Measurements from ENCODE around the gene PCLO. TPM values are rescaled to one million over a fixed set of nuclear protein-coding genes. Genes with fewer than 3 reads are reported as not detected.
"Not testable (repeated sequence)": the region's sequence is repeated elsewhere in the genome, so short reads cannot be mapped to it uniquely, and the experiment has no call there.

The PCLO gene
- total and polyA plus RNA-seq, 2 of the 4 experiments (the other 2 are of a cell fraction), result under 0.01 to 0.05 TPM

GRCh38 chr7:83085299-83085698, 77.4 kb downstream of the PCLO start:
- intact Hi-C loops (cut with micrococcal nuclease), result no loop called here
- no peak overlapping the region for H3K56ac ChIP-seq (ENCODE audit: extremely low read depth, insufficient read depth, low read length)
- TF ChIP-seq CHD1 (IDR thresholded peaks at IDR 0.05; ENCODE audit: low read depth, low read length) (no peak), SMC3 (IDR thresholded peaks at IDR 0.05; ENCODE audit: low read depth, low read length) (no peak), POLR2A (IDR thresholded peaks at IDR 0.05; ENCODE audit: low read depth, low read length) (no peak), CEBPB (IDR thresholded peaks at IDR 0.05; ENCODE audit: low read depth, low read length) (no peak), MXI1 (IDR thresholded peaks at IDR 0.05; ENCODE audit: borderline replicate concordance, low read depth, low read length) (no peak), RAD21 (IDR thresholded peaks at IDR 0.05; ENCODE audit: low read length) (no peak), CTCF (conservative IDR thresholded peaks at IDR 0.05; ENCODE audit: low read depth, low read length) (no peak), FOS (IDR thresholded peaks at IDR 0.05; ENCODE audit: low read depth, low read length) (no peak)
- no peak overlapping the region for H3K4ac ChIP-seq (ENCODE audit: low read depth, low read length)
- H4K8ac ChIP-seq (ENCODE audit: low read depth in 2 of 2, low read length in 2 of 2), result no peak overlapping the region
- H4K5ac ChIP-seq (ENCODE audit: low read depth, low read length), result no peak overlapping the region
- H3K14ac ChIP-seq (replicated peaks; ENCODE audit: low read depth, low read length), result no peak overlapping the region
- H2AFZ ChIP-seq (replicated peaks; ENCODE audit: low read length, poor library complexity), result no peak overlapping the region
- dilution Hi-C loops (cut with HindIII; ENCODE audit: low sequenced_read_pairs, unreplicated experiment), result no loop called here
- no CpG with 5 or more reads among the region's 4 CpGs for WGBS, 2 experiments (ENCODE audit: extremely low coverage in 2 of 2, insufficient read length in 1 of 2)
- H3K9me1 ChIP-seq (ENCODE audit: insufficient read depth, low read length), result no peaks in the 10 kb centered on the region
- in situ Hi-C loops (cut with MboI; ENCODE audit: low sequenced_read_pairs), result no loop called here
- no peak overlapping the region for H2BK15ac ChIP-seq (ENCODE audit: low read depth, low read length)
- no peaks in the 10 kb centered on the region for H3K79me1 ChIP-seq (ENCODE audit: low read depth in 1 of 2, low read length in 2 of 2)
- H3K18ac ChIP-seq (ENCODE audit: low read depth, low read length), result no peak overlapping the region
- BruUV-seq (replicated peaks), result no TSS peak
- no peak overlapping the region for H3K23ac ChIP-seq (ENCODE audit: low read depth, low read length)
- no peak overlapping the region for H3K4me2 ChIP-seq (ENCODE audit: low read depth, low read length)
- no peak overlapping the region for H2AK5ac ChIP-seq (ENCODE audit: low read depth, low read length)
- H2BK120ac ChIP-seq (ENCODE audit: low read depth, low read length), result no peak overlapping the region
- no peaks in the 10 kb centered on the region for H3K27me3 ChIP-seq (ENCODE audit: control insufficient read depth, insufficient read depth, low read length)
- H4K91ac ChIP-seq (ENCODE audit: insufficient read depth, low read depth, low read length), result no peak overlapping the region
- POLR2A ChIA-PET (ENCODE audit: unreplicated experiment), result no interaction called here
- H2AK9ac ChIP-seq (replicated peaks; ENCODE audit: low read depth, low read length, poor library complexity), result no peak overlapping the region
- ATAC-seq (ENCODE audit: low read depth) (no peak), DNase-seq (no peak)
- no peaks in the 10 kb centered on the region for H3K4me1 ChIP-seq (ENCODE audit: control insufficient read depth, insufficient read depth, low read length)
- H3K27ac ChIP-seq (ENCODE audit: insufficient read depth, low read length), result no peak overlapping the region
- CTCF ChIA-PET, result no interaction called here
- no peak overlapping the region for H3K9ac ChIP-seq (ENCODE audit: low read depth, low read length)
- H3K9me3 ChIP-seq (ENCODE audit: control insufficient read depth, insufficient read depth, low read length), result no peaks in the 10 kb centered on the region
- H4K20me1 ChIP-seq (ENCODE audit: insufficient read depth, low read length), result no peaks in the 10 kb centered on the region
- H3K36me3 ChIP-seq (ENCODE audit: control insufficient read depth, insufficient read depth, low read length), result no peaks in the 10 kb centered on the region
- no peak overlapping the region for H2BK5ac ChIP-seq (ENCODE audit: low read depth, low read length, poor library complexity, severe bottlenecking)
- H2BK20ac ChIP-seq (ENCODE audit: low read depth, low read length), result no peak overlapping the region
- H3K4me3 ChIP-seq (ENCODE audit: insufficient read depth, low read depth, low read length), result no peak overlapping the region

- H2BK5ac ChIP-seq (ENCODE audit: low read depth, low read length, poor library complexity, severe bottlenecking); H4K5ac ChIP-seq (ENCODE audit: low read depth, low read length); intact Hi-C loops (cut with micrococcal nuclease); H3K18ac ChIP-seq (ENCODE audit: low read depth, low read length); H3K9me1 ChIP-seq (ENCODE audit: insufficient read depth, low read length); H3K36me3 ChIP-seq (ENCODE audit: control insufficient read depth, insufficient read depth, low read length); H2BK20ac ChIP-seq (ENCODE audit: low read depth, low read length); BruUV-seq (replicated peaks); H3K4me3 ChIP-seq (ENCODE audit: insufficient read depth, low read depth, low read length); H3K4me1 ChIP-seq (ENCODE audit: control insufficient read depth, insufficient read depth, low read length); H3K27ac ChIP-seq (ENCODE audit: insufficient read depth, low read length); H3K27me3 ChIP-seq (ENCODE audit: control insufficient read depth, insufficient read depth, low read length); H2AFZ ChIP-seq (replicated peaks; ENCODE audit: low read length, poor library complexity); H3K9me3 ChIP-seq (ENCODE audit: control insufficient read depth, insufficient read depth, low read length); ATAC-seq (ENCODE audit: low read depth); H3K4ac ChIP-seq (ENCODE audit: low read depth, low read length); H3K56ac ChIP-seq (ENCODE audit: extremely low read depth, insufficient read depth, low read length); DNase-seq; POLR2A ChIA-PET (ENCODE audit: unreplicated experiment); H3K79me1 ChIP-seq (ENCODE audit: low read depth in 1 of 2, low read length in 2 of 2); dilution Hi-C loops (cut with HindIII; ENCODE audit: low sequenced_read_pairs, unreplicated experiment); in situ Hi-C loops (cut with MboI; ENCODE audit: low sequenced_read_pairs); H2AK5ac ChIP-seq (ENCODE audit: low read depth, low read length); H2BK120ac ChIP-seq (ENCODE audit: low read depth, low read length); H2BK15ac ChIP-seq (ENCODE audit: low read depth, low read length); H2AK9ac ChIP-seq (replicated peaks; ENCODE audit: low read depth, low read length, poor library complexity); H3K4me2 ChIP-seq (ENCODE audit: low read depth, low read length); H3K9ac ChIP-seq (ENCODE audit: low read depth, low read length); H4K8ac ChIP-seq (ENCODE audit: low read depth in 2 of 2, low read length in 2 of 2); H4K20me1 ChIP-seq (ENCODE audit: insufficient read depth, low read length); H3K23ac ChIP-seq (ENCODE audit: low read depth, low read length); H3K14ac ChIP-seq (replicated peaks; ENCODE audit: low read depth, low read length); H4K91ac ChIP-seq (ENCODE audit: insufficient read depth, low read depth, low read length): not testable (repeated sequence)
- WGBS, 2 experiments (ENCODE audit: extremely low coverage in 2 of 2, insufficient read length in 1 of 2), result no CpG with 5 or more reads among the region's 1 CpG
- CTCF ChIA-PET, result interaction anchor here (0.7 kb wide), 1 partner anchor 12 kb away, joined by 3 read pairs; no protein-coding TSS in a partner anchor
These were observed 82.8 kb downstream of the PCLO start for GRCh38 chr7:83079879-83080278.
